ENCODE results near the gene FABP1. TPM values are rescaled to one million over a fixed set of nuclear protein-coding genes. Genes with fewer than 3 reads are reported as not detected.
A peak's percentile ranks its signal among the peaks of the same experiment; 100 is the strongest.

FABP1 gene
- total and polyA plus RNA-seq, 2 of the 4 experiments (the other 2 are of a cell fraction): not detected

GRCh38 chr2:88125924-88126771 is 1.7 kb downstream of the FABP1 start:
- Histone ChIP-seq H3K4me3 (ENCODE audit: insufficient read depth, low read depth, low read length) (no peak overlapping the region), H3K4me1 (ENCODE audit: control insufficient read depth, insufficient read depth, low read length) (no peaks in the 10 kb centered on the region), H3K27ac (ENCODE audit: insufficient read depth, low read length) (no peak overlapping the region), H3K79me1 (ENCODE audit: low read depth in 1 of 2, low read length in 2 of 2) (no peaks in the 10 kb centered on the region), H3K27me3 (ENCODE audit: control insufficient read depth, insufficient read depth, low read length) (peaks cover 7% of the 10 kb centered on the region), H3K9ac (ENCODE audit: low read depth, low read length) (no peak overlapping the region), H3K4ac (ENCODE audit: low read depth, low read length) (no peak overlapping the region), H3K36me3 (ENCODE audit: control insufficient read depth, insufficient read depth, low read length) (no peaks in the 10 kb centered on the region), H2BK20ac (ENCODE audit: low read depth, low read length) (no peak overlapping the region), H2AK5ac (ENCODE audit: low read depth, low read length) (no peak overlapping the region), H4K5ac (ENCODE audit: low read depth, low read length) (no peak overlapping the region), H3K23ac (ENCODE audit: low read depth, low read length) (no peak overlapping the region), H3K14ac (replicated peaks; ENCODE audit: low read depth, low read length) (no peak overlapping the region), H2BK5ac (ENCODE audit: low read depth, low read length, poor library complexity, severe bottlenecking) (no peak overlapping the region), H2AK9ac (replicated peaks; ENCODE audit: low read depth, low read length, poor library complexity) (no peak overlapping the region), H2AFZ (replicated peaks; ENCODE audit: low read length, poor library complexity) (peak overlapping the region; percentile 11), H3K9me3 (ENCODE audit: control insufficient read depth, insufficient read depth, low read length) (no peaks in the 10 kb centered on the region), H3K56ac (ENCODE audit: extremely low read depth, insufficient read depth, low read length) (no peak overlapping the region), H3K9me1 (ENCODE audit: insufficient read depth, low read length) (no peaks in the 10 kb centered on the region), H2BK15ac (ENCODE audit: low read depth, low read length) (no peak overlapping the region), H3K18ac (ENCODE audit: low read depth, low read length) (no peak overlapping the region), H2BK120ac (ENCODE audit: low read depth, low read length) (no peak overlapping the region), H4K91ac (ENCODE audit: insufficient read depth, low read depth, low read length) (no peak overlapping the region), H4K20me1 (ENCODE audit: insufficient read depth, low read length) (no peaks in the 10 kb centered on the region), H3K4me2 (ENCODE audit: low read depth, low read length) (no peak overlapping the region), H4K8ac (ENCODE audit: low read depth in 2 of 2, low read length in 2 of 2) (no peak overlapping the region)
- TF ChIP-seq RAD21 (IDR thresholded peaks at IDR 0.05; ENCODE audit: low read length): no peak
- no peak for TF ChIP-seq CTCF (conservative IDR thresholded peaks at IDR 0.05; ENCODE audit: low read depth, low read length)
- TF ChIP-seq USF2 (IDR thresholded peaks at IDR 0.05; ENCODE audit: low read depth, low read length): no peak
- no peak for TF ChIP-seq FOS (IDR thresholded peaks at IDR 0.05; ENCODE audit: low read depth, low read length)
- no peak for TF ChIP-seq ELK1 (IDR thresholded peaks at IDR 0.05; ENCODE audit: borderline replicate concordance, low read depth, low read length)
- ChIA-PET CTCF (no interaction called here), POLR2A (ENCODE audit: unreplicated experiment) (no interaction called here)
- intact Hi-C loops (cut with micrococcal nuclease) (no loop called here), dilution Hi-C loops (cut with HindIII; ENCODE audit: low sequenced_read_pairs, unreplicated experiment) (no loop called here), in situ Hi-C loops (cut with MboI; ENCODE audit: low sequenced_read_pairs) (no loop called here)
- BruUV-seq (replicated peaks): no TSS peak
- WGBS, 2 experiments (ENCODE audit: extremely low coverage in 2 of 2, insufficient read length in 1 of 2): no CpG with 5 or more reads among the region's 11 CpGs
- no peak for ATAC-seq (ENCODE audit: low read depth)
- no peak for DNase-seq

Data from IMR-90 (cell line).